ENCODE data around the gene HOXD3.

DNA sequence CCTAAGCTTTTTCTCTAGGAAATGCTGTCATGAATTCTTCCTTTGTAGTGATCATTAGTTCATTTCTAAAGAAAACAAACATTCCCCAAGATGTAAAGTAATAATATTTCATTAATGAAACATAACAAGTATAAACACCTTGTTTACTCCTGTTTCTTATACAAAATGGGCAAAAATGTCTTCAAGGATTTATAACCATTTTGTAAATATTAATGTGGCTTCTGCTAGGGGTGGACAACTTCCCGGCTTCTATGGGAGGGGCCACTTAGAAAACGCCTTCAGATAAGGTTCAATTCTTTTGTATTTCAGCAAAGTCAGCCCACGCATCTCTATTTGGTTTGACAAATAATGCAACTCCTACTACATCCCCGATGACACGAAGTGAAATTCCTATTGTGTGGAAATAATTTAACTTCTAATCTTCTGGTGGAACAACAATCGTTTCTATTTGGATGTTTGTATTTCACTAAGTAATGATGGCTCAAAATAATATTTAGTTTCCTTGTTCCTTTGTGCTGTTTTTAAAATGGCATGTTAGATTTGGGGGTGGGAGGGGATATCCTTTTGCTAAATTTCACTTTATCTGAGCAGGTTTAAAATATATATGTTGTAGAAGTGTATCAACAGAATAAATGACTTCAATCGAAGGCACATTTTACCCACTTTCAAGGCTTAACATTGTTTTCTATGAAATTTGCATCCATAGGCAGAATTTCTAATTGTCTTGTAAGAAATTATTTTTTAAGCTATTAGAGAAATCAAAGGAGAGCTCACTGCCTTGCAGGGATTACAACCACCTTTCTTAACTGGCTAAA lies 16.7 kb downstream of the HOXD3 start:
- TF ChIP-seq, protein P1, sequence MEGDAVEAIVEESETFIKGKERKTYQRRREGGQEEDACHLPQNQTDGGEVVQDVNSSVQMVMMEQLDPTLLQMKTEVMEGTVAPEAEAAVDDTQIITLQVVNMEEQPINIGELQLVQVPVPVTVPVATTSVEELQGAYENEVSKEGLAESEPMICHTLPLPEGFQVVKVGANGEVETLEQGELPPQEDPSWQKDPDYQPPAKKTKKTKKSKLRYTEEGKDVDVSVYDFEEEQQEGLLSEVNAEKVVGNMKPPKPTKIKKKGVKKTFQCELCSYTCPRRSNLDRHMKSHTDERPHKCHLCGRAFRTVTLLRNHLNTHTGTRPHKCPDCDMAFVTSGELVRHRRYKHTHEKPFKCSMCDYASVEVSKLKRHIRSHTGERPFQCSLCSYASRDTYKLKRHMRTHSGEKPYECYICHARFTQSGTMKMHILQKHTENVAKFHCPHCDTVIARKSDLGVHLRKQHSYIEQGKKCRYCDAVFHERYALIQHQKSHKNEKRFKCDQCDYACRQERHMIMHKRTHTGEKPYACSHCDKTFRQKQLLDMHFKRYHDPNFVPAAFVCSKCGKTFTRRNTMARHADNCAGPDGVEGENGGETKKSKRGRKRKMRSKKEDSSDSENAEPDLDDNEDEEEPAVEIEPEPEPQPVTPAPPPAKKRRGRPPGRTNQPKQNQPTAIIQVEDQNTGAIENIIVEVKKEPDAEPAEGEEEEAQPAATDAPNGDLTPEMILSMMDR (IDR thresholded peaks at IDR 0.05; ENCODE audit: borderline replicate concordance, extremely low read depth, low read length, poor library complexity, severe bottlenecking): no peak
- no peak for TF ChIP-seq EZH2 (IDR thresholded peaks at IDR 0.05; ENCODE audit: borderline replicate concordance, low read depth, low read length, severe bottlenecking)
